ENCODE results near the gene NT5DC4. TPM values are rescaled to one million over a fixed set of nuclear protein-coding genes. Genes with fewer than 3 reads are reported as not detected.

The NT5DC4 gene
- total RNA-seq, 2 experiments from 2014 or later: not detected

DNA sequence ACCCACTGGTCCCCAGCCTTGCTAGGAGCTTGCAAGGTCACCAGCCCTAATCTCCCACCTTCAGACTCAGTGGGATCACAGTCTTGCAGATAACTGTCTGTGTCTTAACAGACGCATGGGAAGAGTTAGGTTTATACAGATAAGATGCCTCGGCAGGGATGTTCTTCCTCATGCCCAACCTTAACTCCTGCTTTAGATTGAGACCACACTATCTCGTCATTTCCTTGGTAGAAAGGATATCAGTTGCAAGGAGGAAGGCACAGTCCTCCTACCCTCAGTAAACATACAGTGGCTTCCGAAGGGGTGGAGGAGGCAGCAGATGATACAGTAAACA is 7.2 kb downstream of the NT5DC4 start:
- Histone ChIP-seq H3K9me2 (ENCODE audit: insufficient read depth, low read length) (no peaks in the 10 kb centered on the region), H4K20me1 (ENCODE audit: insufficient read depth, low read length) (no peaks in the 10 kb centered on the region), H3K79me2 (ENCODE audit: insufficient read depth, low read depth, low read length) (no peaks in the 10 kb centered on the region), H2AFZ (ENCODE audit: low read length) (no peak overlapping the region), H3K4me2 (ENCODE audit: low read length) (no peak overlapping the region), H3K36me3 (ENCODE audit: insufficient read depth, low read length) (no peaks in the 10 kb centered on the region), H3K4me3 (ENCODE audit: low read depth, low read length, poor library complexity, severe bottlenecking) (no peak overlapping the region), H3K4me1 (ENCODE audit: insufficient read depth, low read length, poor library complexity, severe bottlenecking) (peaks cover 5% of the 10 kb centered on the region), H3K9me3 (ENCODE audit: low read length) (no peaks in the 10 kb centered on the region), H3K27ac (ENCODE audit: low read depth, low read length, poor library complexity, severe bottlenecking) (no peak overlapping the region)
- DNase-seq (ENCODE audit: low spot score): no peak
- POLR2A ChIA-PET: interaction anchor here (0.9 to 1.6 kb wide), 2 partner anchors 101 to 729 kb away, joined by 4 read pairs; no protein-coding TSS in a partner anchor
- TF ChIP-seq EZH2phosphoT487 (IDR thresholded peaks at IDR 0.05; ENCODE audit: borderline replicate concordance, low read depth, low read length): no peak
- intact Hi-C loops (cut with micrococcal nuclease; ENCODE audit: unreplicated experiment): loop anchor here (5.0 kb wide), 2 partner anchors 36 to 246 kb away; partner anchors contain the start of gene TTL
- BruUV-seq (replicated peaks): no TSS peak
- CTCF ChIA-PET (ENCODE audit: unreplicated experiment): no interaction called here

DNA sequence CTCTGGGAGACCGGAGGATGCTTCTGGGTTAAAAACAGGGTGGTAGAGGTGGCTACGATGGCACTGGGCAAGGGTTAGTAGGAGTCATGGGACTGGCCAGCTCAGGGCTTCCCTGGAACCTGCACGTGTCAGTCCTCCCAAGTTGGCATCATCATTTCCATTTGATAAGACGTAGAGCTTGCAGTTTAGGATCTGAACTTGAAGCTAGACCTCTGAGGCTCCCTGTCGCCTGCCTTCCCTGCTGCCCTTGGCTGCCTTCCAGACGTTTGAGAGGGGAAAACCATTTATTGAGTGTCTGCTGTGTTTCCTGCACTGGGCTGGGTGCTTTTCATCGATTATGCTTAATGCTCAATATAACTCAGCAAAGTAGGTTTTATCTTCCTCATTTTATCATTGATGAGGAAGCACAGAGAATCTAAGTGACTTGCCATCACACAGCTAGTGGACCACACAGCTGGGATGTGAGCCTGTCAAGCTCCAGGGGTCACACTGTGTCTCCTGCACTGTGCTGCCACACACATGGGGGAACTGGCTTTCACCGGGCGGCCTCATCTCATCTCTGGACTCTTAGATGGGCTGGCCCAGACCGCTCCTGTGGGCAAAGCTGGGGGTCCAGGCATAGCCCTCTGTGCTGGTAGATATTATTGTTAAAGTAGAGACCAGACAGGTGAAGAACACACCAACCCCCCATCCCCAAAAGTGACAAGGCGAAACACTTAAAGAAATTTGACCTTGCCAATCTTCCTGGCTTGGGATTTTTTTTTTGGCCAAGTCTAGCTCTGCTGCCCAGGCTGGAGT is 7.8 kb downstream of the NT5DC4 start:
- CTCF ChIA-PET (ENCODE audit: unreplicated experiment): no interaction called here
- no peak overlapping the region for H3K4me2 ChIP-seq (ENCODE audit: low read length)
- H3K4me3 ChIP-seq (ENCODE audit: low read depth, low read length, poor library complexity, severe bottlenecking): no peak overlapping the region
- no peak overlapping the region for H2AFZ ChIP-seq (ENCODE audit: low read length)
- no peaks in the 10 kb centered on the region for H3K79me2 ChIP-seq (ENCODE audit: insufficient read depth, low read depth, low read length)
- peaks cover 5% of the 10 kb centered on the region for H3K4me1 ChIP-seq (ENCODE audit: insufficient read depth, low read length, poor library complexity, severe bottlenecking)
- TF ChIP-seq, protein P1, sequence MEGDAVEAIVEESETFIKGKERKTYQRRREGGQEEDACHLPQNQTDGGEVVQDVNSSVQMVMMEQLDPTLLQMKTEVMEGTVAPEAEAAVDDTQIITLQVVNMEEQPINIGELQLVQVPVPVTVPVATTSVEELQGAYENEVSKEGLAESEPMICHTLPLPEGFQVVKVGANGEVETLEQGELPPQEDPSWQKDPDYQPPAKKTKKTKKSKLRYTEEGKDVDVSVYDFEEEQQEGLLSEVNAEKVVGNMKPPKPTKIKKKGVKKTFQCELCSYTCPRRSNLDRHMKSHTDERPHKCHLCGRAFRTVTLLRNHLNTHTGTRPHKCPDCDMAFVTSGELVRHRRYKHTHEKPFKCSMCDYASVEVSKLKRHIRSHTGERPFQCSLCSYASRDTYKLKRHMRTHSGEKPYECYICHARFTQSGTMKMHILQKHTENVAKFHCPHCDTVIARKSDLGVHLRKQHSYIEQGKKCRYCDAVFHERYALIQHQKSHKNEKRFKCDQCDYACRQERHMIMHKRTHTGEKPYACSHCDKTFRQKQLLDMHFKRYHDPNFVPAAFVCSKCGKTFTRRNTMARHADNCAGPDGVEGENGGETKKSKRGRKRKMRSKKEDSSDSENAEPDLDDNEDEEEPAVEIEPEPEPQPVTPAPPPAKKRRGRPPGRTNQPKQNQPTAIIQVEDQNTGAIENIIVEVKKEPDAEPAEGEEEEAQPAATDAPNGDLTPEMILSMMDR (conservative IDR thresholded peaks at IDR 0.05; ENCODE audit: low read length): no peak
- TF ChIP-seq EZH2phosphoT487 (IDR thresholded peaks at IDR 0.05; ENCODE audit: borderline replicate concordance, low read depth, low read length): no peak
- no peaks in the 10 kb centered on the region for H4K20me1 ChIP-seq (ENCODE audit: insufficient read depth, low read length)
- POLR2A ChIA-PET: interaction anchor here (0.5 to 1.6 kb wide), 2 partner anchors 12 to 102 kb away, joined by 4 read pairs; no protein-coding TSS in a partner anchor
- no peaks in the 10 kb centered on the region for H3K9me3 ChIP-seq (ENCODE audit: low read length)
- no peak for DNase-seq (ENCODE audit: low spot score)
- H3K9me2 ChIP-seq (ENCODE audit: insufficient read depth, low read length): no peaks in the 10 kb centered on the region
- H3K36me3 ChIP-seq (ENCODE audit: insufficient read depth, low read length): no peaks in the 10 kb centered on the region
- no TSS peak for BruUV-seq (replicated peaks)
- intact Hi-C loops (cut with micrococcal nuclease; ENCODE audit: unreplicated experiment): loop anchor here (5.0 kb wide), 2 partner anchors 36 to 246 kb away; partner anchors contain the start of gene TTL
- H3K27ac ChIP-seq (ENCODE audit: low read depth, low read length, poor library complexity, severe bottlenecking): no peak overlapping the region

DNA sequence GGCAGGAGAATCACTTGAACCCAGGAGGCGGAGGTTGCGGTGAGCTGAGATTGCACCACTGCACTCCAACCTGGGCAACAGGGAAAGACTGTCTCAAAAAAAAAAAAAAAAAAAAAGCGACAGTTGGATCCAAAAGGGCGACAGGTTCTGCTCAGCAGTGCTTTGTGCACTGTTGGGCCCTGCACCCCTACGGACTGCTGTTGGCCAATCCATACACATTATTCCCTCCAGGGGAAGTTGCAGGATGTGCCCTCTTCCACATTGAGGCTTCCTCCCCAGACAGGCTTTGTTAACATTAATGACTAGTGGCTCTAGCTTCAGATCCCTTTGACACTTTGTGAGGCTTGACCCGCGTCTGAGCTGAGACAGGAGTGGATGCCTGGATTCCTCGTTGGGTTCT is 9.4 kb downstream of the NT5DC4 start:
- intact Hi-C loops (cut with micrococcal nuclease; ENCODE audit: unreplicated experiment): no loop called here
- no peaks in the 10 kb centered on the region for H3K36me3 ChIP-seq (ENCODE audit: insufficient read depth, low read length)
- H3K9me3 ChIP-seq (ENCODE audit: low read length): no peaks in the 10 kb centered on the region
- TF ChIP-seq, protein P1 (conservative IDR thresholded peaks at IDR 0.05; ENCODE audit: low read length): no peak
- TF ChIP-seq EZH2phosphoT487 (IDR thresholded peaks at IDR 0.05; ENCODE audit: borderline replicate concordance, low read depth, low read length): no peak
- no peak for DNase-seq (ENCODE audit: low spot score)
- ChIA-PET CTCF (ENCODE audit: unreplicated experiment) (no interaction called here), POLR2A (interaction anchor here (0.5 kb wide), 1 partner anchor 171 kb away, joined by 5 read pairs; no protein-coding TSS in a partner anchor)
- peaks cover 5% of the 10 kb centered on the region for H3K4me1 ChIP-seq (ENCODE audit: insufficient read depth, low read length, poor library complexity, severe bottlenecking)
- no peaks in the 10 kb centered on the region for H4K20me1 ChIP-seq (ENCODE audit: insufficient read depth, low read length)
- H3K4me3 ChIP-seq (ENCODE audit: low read depth, low read length, poor library complexity, severe bottlenecking): no peak overlapping the region
- no TSS peak for BruUV-seq (replicated peaks)
- no peak overlapping the region for H3K4me2 ChIP-seq (ENCODE audit: low read length)
- no peak overlapping the region for H2AFZ ChIP-seq (ENCODE audit: low read length)
- H3K27ac ChIP-seq (ENCODE audit: low read depth, low read length, poor library complexity, severe bottlenecking): no peak overlapping the region
- H3K9me2 ChIP-seq (ENCODE audit: insufficient read depth, low read length): no peaks in the 10 kb centered on the region
- H3K79me2 ChIP-seq (ENCODE audit: insufficient read depth, low read depth, low read length): no peaks in the 10 kb centered on the region

Data from OCI-LY7 (cell line).